ENCODE data around the gene ZNF580. TPM values are rescaled to one million over a fixed set of nuclear protein-coding genes. Genes with fewer than 3 reads are reported as not detected.

The ZNF580 gene
- total RNA-seq, 1 donor from 2014 or later = 10.4 TPM

DNA sequence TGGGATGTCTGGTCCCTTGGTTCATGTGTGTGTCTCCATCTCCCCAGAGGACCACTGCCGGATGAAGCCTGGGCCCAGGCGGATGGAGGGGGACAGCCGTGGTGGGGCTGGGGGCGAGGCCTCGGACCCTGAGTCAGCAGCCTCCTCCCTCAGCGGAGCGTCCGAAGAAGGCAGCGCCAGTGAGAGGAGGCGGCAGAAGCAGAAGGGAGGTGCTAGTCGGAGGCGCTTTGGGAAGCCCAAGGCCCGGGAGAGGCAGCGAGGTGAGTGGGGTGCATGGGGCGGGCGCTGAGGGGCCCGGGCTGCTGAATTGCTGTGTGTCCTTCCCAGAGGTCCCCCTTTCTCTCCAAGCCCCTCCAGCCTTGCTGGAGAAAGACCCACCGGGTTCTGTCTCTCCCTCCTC is 10.4 kb downstream of the ZNF580 start:
- TF ChIP-seq, protein P1, sequence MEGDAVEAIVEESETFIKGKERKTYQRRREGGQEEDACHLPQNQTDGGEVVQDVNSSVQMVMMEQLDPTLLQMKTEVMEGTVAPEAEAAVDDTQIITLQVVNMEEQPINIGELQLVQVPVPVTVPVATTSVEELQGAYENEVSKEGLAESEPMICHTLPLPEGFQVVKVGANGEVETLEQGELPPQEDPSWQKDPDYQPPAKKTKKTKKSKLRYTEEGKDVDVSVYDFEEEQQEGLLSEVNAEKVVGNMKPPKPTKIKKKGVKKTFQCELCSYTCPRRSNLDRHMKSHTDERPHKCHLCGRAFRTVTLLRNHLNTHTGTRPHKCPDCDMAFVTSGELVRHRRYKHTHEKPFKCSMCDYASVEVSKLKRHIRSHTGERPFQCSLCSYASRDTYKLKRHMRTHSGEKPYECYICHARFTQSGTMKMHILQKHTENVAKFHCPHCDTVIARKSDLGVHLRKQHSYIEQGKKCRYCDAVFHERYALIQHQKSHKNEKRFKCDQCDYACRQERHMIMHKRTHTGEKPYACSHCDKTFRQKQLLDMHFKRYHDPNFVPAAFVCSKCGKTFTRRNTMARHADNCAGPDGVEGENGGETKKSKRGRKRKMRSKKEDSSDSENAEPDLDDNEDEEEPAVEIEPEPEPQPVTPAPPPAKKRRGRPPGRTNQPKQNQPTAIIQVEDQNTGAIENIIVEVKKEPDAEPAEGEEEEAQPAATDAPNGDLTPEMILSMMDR (IDR thresholded peaks at IDR 0.05; ENCODE audit: insufficient read depth, low read length, poor library complexity, severe bottlenecking) = no peak
- no peak overlapping the region for H3K4me3 ChIP-seq (ENCODE audit: low read depth, low read length)
- H3K36me3 ChIP-seq (ENCODE audit: control insufficient read depth, insufficient read depth, low read length) = no peaks in the 10 kb centered on the region
- no peaks in the 10 kb centered on the region for H3K27me3 ChIP-seq (ENCODE audit: control insufficient read depth, insufficient read depth, low read length)
- DNase-seq (ENCODE audit: low read depth) = no peak

DNA sequence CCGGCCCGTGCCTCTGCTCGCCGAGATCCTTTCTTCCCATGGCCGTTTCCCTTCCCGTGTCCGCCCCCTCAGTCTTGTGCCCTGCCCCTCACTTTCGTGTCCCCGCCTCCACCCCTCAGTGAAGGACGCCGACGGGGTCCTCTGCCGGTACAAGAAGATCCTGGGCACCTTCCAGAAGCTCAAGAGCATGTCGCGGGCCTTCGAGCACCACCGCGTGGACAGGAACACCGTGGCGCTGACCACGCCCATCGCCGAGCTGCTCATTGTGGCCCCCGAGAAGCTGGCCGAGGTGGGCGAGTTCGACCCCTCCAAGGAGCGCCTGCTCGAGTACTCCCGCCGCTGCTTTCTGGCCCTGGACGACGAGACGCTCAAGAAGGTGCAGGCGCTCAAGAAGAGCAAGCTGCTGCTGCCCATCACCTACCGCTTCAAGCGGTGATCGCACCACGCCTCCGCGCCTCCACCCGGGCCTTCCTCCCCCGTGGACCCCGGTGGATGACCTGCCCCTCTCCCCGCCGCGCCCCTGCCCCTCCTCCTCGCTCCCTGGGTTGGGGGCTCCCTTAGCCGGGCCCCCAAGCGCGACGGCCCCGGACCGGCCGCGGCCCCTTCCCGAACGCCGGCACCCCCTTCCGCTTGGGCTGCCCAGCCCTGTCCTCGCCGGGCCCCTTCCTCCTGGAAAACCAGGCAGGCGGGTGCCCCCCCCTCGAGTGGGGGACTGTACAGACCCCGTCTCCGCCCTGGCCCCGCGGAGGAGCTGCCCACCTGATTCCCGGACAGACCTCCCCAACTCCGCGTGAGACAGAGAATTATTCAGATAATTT is 11.7 kb downstream of the ZNF580 start:
- Histone ChIP-seq H3K36me3 (ENCODE audit: control insufficient read depth, insufficient read depth, low read length) (no peaks in the 10 kb centered on the region), H3K27me3 (ENCODE audit: control insufficient read depth, insufficient read depth, low read length) (no peaks in the 10 kb centered on the region), H3K4me3 (ENCODE audit: low read depth, low read length) (no peak overlapping the region)
- DNase-seq (ENCODE audit: low read depth) = no peak
- TF ChIP-seq, protein P1 (IDR thresholded peaks at IDR 0.05; ENCODE audit: insufficient read depth, low read length, poor library complexity, severe bottlenecking) = no peak

DNA sequence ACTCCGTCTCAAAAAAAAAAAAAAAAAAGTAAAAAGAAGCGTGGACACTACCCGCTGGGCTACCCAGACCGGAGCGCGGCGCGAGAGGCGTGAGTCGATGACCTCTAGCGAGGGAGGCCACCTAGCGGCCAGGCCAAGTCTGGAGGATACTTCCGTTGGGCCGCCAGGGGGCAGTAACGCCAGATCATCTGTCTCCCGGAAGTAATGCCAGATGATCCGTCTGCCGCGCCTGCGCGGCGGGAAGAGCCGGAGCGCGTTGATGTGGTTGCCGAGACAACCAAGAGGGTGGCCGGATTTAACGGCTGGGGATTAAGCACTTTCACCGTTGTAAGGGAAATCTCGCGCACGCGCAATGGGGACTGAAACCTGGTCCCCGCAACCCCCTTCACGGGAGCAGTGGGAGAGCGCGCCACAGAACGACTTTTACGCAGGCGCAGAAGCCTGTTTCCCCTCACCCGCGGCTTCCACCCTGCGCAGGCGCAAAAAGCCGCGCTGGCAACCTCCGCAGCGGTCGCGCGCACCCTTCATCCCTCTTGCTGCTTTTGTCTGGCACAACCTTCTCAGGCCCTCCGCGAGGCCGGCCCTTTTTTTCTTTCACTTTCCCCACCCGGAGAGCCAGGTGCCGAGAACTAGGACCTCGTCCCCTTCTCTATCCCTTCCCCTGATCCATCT is 13.0 kb downstream of the ZNF580 start:
- Histone ChIP-seq H3K36me3 (ENCODE audit: control insufficient read depth, insufficient read depth, low read length) (no peaks in the 10 kb centered on the region), H3K4me3 (ENCODE audit: low read depth, low read length) (peak overlapping the region; percentile 70), H3K27me3 (ENCODE audit: control insufficient read depth, insufficient read depth, low read length) (no peaks in the 10 kb centered on the region)
- peak; percentile 94 for DNase-seq (ENCODE audit: low read depth)
- TF ChIP-seq, protein P1 (IDR thresholded peaks at IDR 0.05; ENCODE audit: insufficient read depth, low read length, poor library complexity, severe bottlenecking) = peak; percentile 100

DNA sequence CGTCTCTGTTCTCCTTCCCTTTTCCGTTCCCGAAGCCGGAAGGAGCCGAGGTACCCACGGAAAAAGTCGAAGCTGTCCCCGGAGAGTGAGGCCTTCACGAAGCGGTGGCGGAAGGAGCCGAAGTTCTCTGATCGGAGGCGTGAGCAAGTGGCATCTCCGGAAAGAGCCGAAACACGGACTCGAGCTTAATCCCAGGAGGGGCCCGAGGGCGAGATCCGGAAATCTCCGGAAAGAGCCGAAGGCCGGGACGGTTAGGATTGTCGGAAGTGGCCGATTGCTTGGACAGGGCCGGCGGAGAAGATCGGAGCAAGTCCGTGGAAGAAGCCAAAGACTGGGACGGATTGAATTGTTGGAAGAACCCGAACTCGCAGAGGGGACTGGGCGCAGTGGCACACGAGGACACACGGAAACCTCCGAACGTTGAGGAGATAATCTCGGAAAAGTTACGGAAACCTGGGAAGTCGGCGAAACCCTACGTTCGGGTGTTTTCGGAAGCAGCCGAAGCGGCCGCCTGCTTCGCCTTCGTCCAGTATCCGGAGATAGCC is 13.6 kb downstream of the ZNF580 start:
- peak overlapping the region; percentile 70 for H3K4me3 ChIP-seq (ENCODE audit: low read depth, low read length)
- TF ChIP-seq, protein P1 (IDR thresholded peaks at IDR 0.05; ENCODE audit: insufficient read depth, low read length, poor library complexity, severe bottlenecking) = no peak
- no peaks in the 10 kb centered on the region for H3K27me3 ChIP-seq (ENCODE audit: control insufficient read depth, insufficient read depth, low read length)
- no peaks in the 10 kb centered on the region for H3K36me3 ChIP-seq (ENCODE audit: control insufficient read depth, insufficient read depth, low read length)
- peak; percentile 90 for DNase-seq (ENCODE audit: low read depth)

DNA sequence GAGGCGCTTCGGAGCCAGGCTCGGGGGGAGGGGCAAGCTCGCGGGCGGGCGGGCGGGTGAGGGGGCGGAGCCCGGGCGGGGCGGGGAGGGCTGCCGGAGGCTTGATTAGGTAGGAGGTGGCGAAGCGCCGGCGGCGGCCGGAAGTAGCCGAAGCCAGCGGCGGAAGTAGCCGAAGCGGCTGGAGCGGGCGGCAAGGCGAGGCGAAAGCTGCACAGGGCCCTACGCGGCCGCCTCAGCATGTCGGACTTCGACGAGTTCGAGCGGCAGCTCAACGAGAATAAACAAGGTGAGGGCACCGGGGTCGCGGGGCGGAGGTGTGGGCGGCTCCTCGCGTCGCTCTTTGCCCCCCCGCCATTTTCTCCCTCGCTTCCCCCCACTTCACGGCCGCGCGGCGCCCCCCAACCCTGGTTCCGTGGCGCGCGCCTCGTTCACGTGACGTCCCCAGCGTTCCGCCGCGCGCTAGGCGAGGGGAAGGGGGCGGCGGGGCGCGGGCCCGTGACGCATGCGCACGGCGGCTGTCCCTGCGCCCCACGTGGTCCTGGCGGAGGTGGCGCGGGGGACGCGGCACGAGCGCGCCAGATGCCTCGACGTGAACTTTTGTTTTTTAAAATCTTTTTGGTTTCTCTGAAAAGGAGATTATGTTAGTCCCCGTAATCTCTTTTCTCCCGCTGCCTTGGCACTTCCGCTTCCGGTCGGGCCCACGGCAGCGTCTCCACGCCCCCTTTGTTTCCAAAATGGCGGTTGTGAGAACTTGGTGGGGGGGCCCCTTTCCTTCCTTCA is 14.3 kb downstream of the ZNF580 start, which contains the start of gene U2AF2:
Gene U2AF2 (plus strand): TSS at position 168 of the 780 bp plus-strand sequence. CDS start 70 bp downstream, at position 238.
- H3K36me3 ChIP-seq (ENCODE audit: control insufficient read depth, insufficient read depth, low read length) = peaks cover 2% of the 10 kb centered on the region
- peak within 1 kb of the TSS; percentile 70 for H3K4me3 ChIP-seq (ENCODE audit: low read depth, low read length)
- no peaks in the 10 kb centered on the region for H3K27me3 ChIP-seq (ENCODE audit: control insufficient read depth, insufficient read depth, low read length)
- TF ChIP-seq, protein P1 (IDR thresholded peaks at IDR 0.05; ENCODE audit: insufficient read depth, low read length, poor library complexity, severe bottlenecking) = no peak
- DNase-seq (ENCODE audit: low read depth) = no peak
